ENCODE data around the gene CALN1.

CALN1 gene

GRCh38 chr7:71970725-71971124 lies 441.4 kb downstream of the CALN1 start:
- H3K27ac ChIP-seq (ENCODE audit: extremely low read depth, low read depth, low read length) = no peak overlapping the region
- no peaks in the 10 kb centered on the region for H3K4me1 ChIP-seq (ENCODE audit: control insufficient read depth, insufficient read depth, low read length)
- H3K9me3 ChIP-seq (ENCODE audit: control insufficient read depth, insufficient read depth, low read depth, low read length) = no peaks in the 10 kb centered on the region
- POLR2A ChIA-PET = no interaction called here
- CTCF ChIA-PET = no interaction called here
- no peak overlapping the region for H3K4me3 ChIP-seq (ENCODE audit: low read depth, low read length)
- no peak for TF ChIP-seq KLF7 (tag by site-specific recombination; IDR thresholded peaks at IDR 0.05; ENCODE audit: borderline replicate concordance)
- H3K36me3 ChIP-seq (ENCODE audit: control insufficient read depth in 2 of 2, insufficient read depth in 1 of 2, low read length in 2 of 2) = no peaks in the 10 kb centered on the region

- Histone ChIP-seq H3K36me3 (ENCODE audit: control insufficient read depth in 2 of 2, insufficient read depth in 1 of 2, low read length in 2 of 2) (no peaks in the 10 kb centered on the region), H3K4me3 (ENCODE audit: low read depth, low read length) (no peak overlapping the region), H3K27ac (ENCODE audit: extremely low read depth, low read depth, low read length) (no peak overlapping the region), H3K4me1 (ENCODE audit: control insufficient read depth, insufficient read depth, low read length) (no peaks in the 10 kb centered on the region), H3K9me3 (ENCODE audit: control insufficient read depth, insufficient read depth, low read depth, low read length) (no peaks in the 10 kb centered on the region)
- POLR2A ChIA-PET = no interaction called here
- no peak for TF ChIP-seq ZNF791 (tag by site-specific recombination; IDR thresholded peaks at IDR 0.05)
- TF ChIP-seq ZNF2 (tag by site-specific recombination; IDR thresholded peaks at IDR 0.05) = no peak
- no peak for TF ChIP-seq TRIM28 (IDR thresholded peaks at IDR 0.05; ENCODE audit: borderline replicate concordance, low read length)
- no peak for TF ChIP-seq ZNF133 (tag by site-specific recombination; IDR thresholded peaks at IDR 0.05)
- no peak for TF ChIP-seq PATZ1 (tag by site-specific recombination; IDR thresholded peaks at IDR 0.05)
- no peak for TF ChIP-seq PRDM4 (tag by site-specific recombination; IDR thresholded peaks at IDR 0.05)
- TF ChIP-seq SP2 (tag by site-specific recombination; IDR thresholded peaks at IDR 0.05) = no peak
- no peak for TF ChIP-seq ZNF561 (tag by site-specific recombination; IDR thresholded peaks at IDR 0.05; ENCODE audit: borderline replicate concordance)
- no peak for TF ChIP-seq ZNF629 (tag by site-specific recombination; IDR thresholded peaks at IDR 0.05)
- no peak for TF ChIP-seq ZNF488 (tag by site-specific recombination; IDR thresholded peaks at IDR 0.05)
- no peak for TF ChIP-seq ZNF514 (tag by site-specific recombination; IDR thresholded peaks at IDR 0.05)
- no peak for TF ChIP-seq ZNF341 (tag by site-specific recombination; IDR thresholded peaks at IDR 0.05; ENCODE audit: low read depth)
- no peak for TF ChIP-seq MEIS1 (CRISPR knock-in tag; IDR thresholded peaks at IDR 0.05; ENCODE audit: borderline replicate concordance)
- CTCF ChIA-PET = no interaction called here
These were observed 449.5 kb downstream of the CALN1 start for GRCh38 chr7:71962636-71963035.

- ChIA-PET CTCF (no interaction called here), POLR2A (no interaction called here)
- H3K9me3 ChIP-seq (ENCODE audit: control insufficient read depth, insufficient read depth, low read depth, low read length) = no peaks in the 10 kb centered on the region
- H3K4me3 ChIP-seq (ENCODE audit: low read depth, low read length) = no peak overlapping the region
- no peak overlapping the region for H3K27ac ChIP-seq (ENCODE audit: extremely low read depth, low read depth, low read length)
- TF ChIP-seq ZNF302 (tag by site-specific recombination; IDR thresholded peaks at IDR 0.05; ENCODE audit: low read depth) = no peak
- no peak for TF ChIP-seq ZNF555 (tag by site-specific recombination; conservative IDR thresholded peaks at IDR 0.05)
- H3K4me1 ChIP-seq (ENCODE audit: control insufficient read depth, insufficient read depth, low read length) = no peaks in the 10 kb centered on the region
- H3K36me3 ChIP-seq (ENCODE audit: control insufficient read depth in 2 of 2, insufficient read depth in 1 of 2, low read length in 2 of 2) = no peaks in the 10 kb centered on the region
These were observed 450.9 kb downstream of the CALN1 start for GRCh38 chr7:71961283-71961682.
